Mesenchymal stem cell (in vitro differentiated cells and primary cell): ENCODE results near the gene CXorf65.
A peak's percentile ranks its signal among the peaks of the same experiment; 100 is the strongest.

Experiments used
- DNase-seq: peaks from one replicate; pipeline ENCODE4 v3.0.0-alpha.2; 2013
- H2AFZ ChIP-seq: one replicate; pipeline ENCODE4 v1.6.1; 2013; ENCODE audit warnings: low read depth, mild to moderate bottlenecking, control low read depth, inconsistent platforms, low read length, moderate library complexity
- H2AK5ac ChIP-seq: 2 replicates; pipeline ENCODE4 v1.6.1; 2013; ENCODE audit warnings: low read length, moderate library complexity, mild to moderate bottlenecking, inconsistent platforms; ENCODE audit not compliant: severe bottlenecking
- H2BK120ac ChIP-seq: one replicate; pipeline ENCODE4 v1.6.1; 2013; ENCODE audit warnings: low read depth, mild to moderate bottlenecking, inconsistent platforms, low read length, moderate library complexity
- H2BK12ac ChIP-seq, 2 experiments: one replicate each; pipeline ENCODE4 v1.6.1; 2013; ENCODE audit warnings: inconsistent platforms in 2 of 2, low read length in 2 of 2, mild to moderate bottlenecking in 2 of 2, moderate library complexity in 2 of 2, control low read depth in 1 of 2
- H2BK15ac ChIP-seq: one replicate; pipeline ENCODE4 v1.6.1; 2013; ENCODE audit warnings: mild to moderate bottlenecking, low read depth, inconsistent platforms; ENCODE audit not compliant: poor library complexity, severe bottlenecking
- H2BK5ac ChIP-seq: 2 replicates; pipeline ENCODE4 v1.6.1; 2013; ENCODE audit warnings: low read depth, mild to moderate bottlenecking, low read length, control low read depth, inconsistent platforms; ENCODE audit not compliant: poor library complexity, severe bottlenecking
- H3K14ac ChIP-seq, 2 experiments: one replicate each; pipeline ENCODE4 v1.6.1; 2013; ENCODE audit warnings: inconsistent platforms in 2 of 2, low read length in 2 of 2, control low read depth in 1 of 2, mild to moderate bottlenecking in 1 of 2, moderate library complexity in 1 of 2
- H3K18ac ChIP-seq, 2 experiments: one replicate each; pipeline ENCODE4 v1.6.1; 2013; ENCODE audit warnings: inconsistent platforms in 2 of 2, low read length in 2 of 2, control low read depth in 1 of 2, low read depth in 1 of 2, mild to moderate bottlenecking in 1 of 2
- H3K23ac ChIP-seq, 2 experiments: one replicate each; pipeline ENCODE4 v1.6.1; 2013; ENCODE audit warnings: inconsistent platforms in 2 of 2, low read length in 2 of 2, mild to moderate bottlenecking in 2 of 2, moderate library complexity in 2 of 2, control low read depth in 1 of 2
- H3K27ac ChIP-seq: 2 replicates; pipeline ENCODE4 v1.5.1; 2013; ENCODE audit warnings: mild to moderate bottlenecking, moderate library complexity, low read length, control low read depth, inconsistent platforms; ENCODE audit not compliant: poor library complexity, severe bottlenecking
- H3K27me3 ChIP-seq, 2 experiments: 2 replicates each; pipeline versions ENCODE4 v1.6.1 to v1.7.0; 2013; ENCODE audit warnings: low read length in 2 of 2, mild to moderate bottlenecking in 2 of 2, moderate library complexity in 2 of 2, control low read depth in 1 of 2, inconsistent platforms in 1 of 2; ENCODE audit not compliant: control insufficient read depth in 1 of 2, insufficient read depth in 1 of 2
- H3K36me3 ChIP-seq, 2 experiments: 2 replicates each; pipeline versions ENCODE4 v1.6.1 to v1.7.0; 2013; ENCODE audit warnings: low read length in 2 of 2, control low read depth in 1 of 2, inconsistent platforms in 1 of 2, low read depth in 1 of 2, mild to moderate bottlenecking in 1 of 2; ENCODE audit not compliant: insufficient read depth in 2 of 2, control insufficient read depth in 1 of 2
- H3K4ac ChIP-seq, 2 experiments: one replicate each; pipeline ENCODE4 v1.6.1; 2013; ENCODE audit warnings: inconsistent platforms in 2 of 2, low read length in 2 of 2, mild to moderate bottlenecking in 2 of 2, moderate library complexity in 2 of 2, control low read depth in 1 of 2, low read depth in 1 of 2
- H3K4me1 ChIP-seq: 2 replicates; pipeline ENCODE4 v1.6.1; 2013; ENCODE audit warnings: low read depth, low read length, control low read depth; ENCODE audit not compliant: control insufficient read depth, insufficient read depth
- H3K4me2 ChIP-seq: 2 replicates; pipeline ENCODE4 v1.6.1; 2013; ENCODE audit warnings: low read length, mild to moderate bottlenecking, inconsistent platforms; ENCODE audit not compliant: poor library complexity, severe bottlenecking
- H3K4me3 ChIP-seq, 2 experiments: 2 replicates each; pipeline versions ENCODE4 v1.5.1 to v1.7.0; 2013; ENCODE audit warnings: low read length in 2 of 2, mild to moderate bottlenecking in 2 of 2, control low read depth in 1 of 2, low read depth in 1 of 2; ENCODE audit not compliant: insufficient read depth in 1 of 2
- H3K79me1 ChIP-seq: replicated peaks from 2 replicates; pipeline ENCODE4 v1.6.1; 2013; ENCODE audit warnings: mild to moderate bottlenecking, control low read depth, low read length, inconsistent platforms; ENCODE audit not compliant: poor library complexity, severe bottlenecking
- H3K9ac ChIP-seq: 2 replicates; pipeline ENCODE4 v1.7.0; 2013; ENCODE audit warnings: mild to moderate bottlenecking, low read length, moderate library complexity
- H3K9me3 ChIP-seq: 2 replicates; pipeline ENCODE4 v1.7.0; 2013; ENCODE audit warnings: mild to moderate bottlenecking, low read length; ENCODE audit not compliant: control insufficient read depth
- H4K8ac ChIP-seq: one replicate; pipeline ENCODE4 v1.6.1; 2013; ENCODE audit warnings: inconsistent platforms, mild to moderate bottlenecking, low read length, moderate library complexity
- H4K91ac ChIP-seq: one replicate; pipeline ENCODE4 v1.6.1; 2013; ENCODE audit warnings: mild to moderate bottlenecking, low read length, inconsistent platforms
- WGBS: methylation state at CpG from one replicate; pipeline ENCODE4 v1.1.7; 2013; ENCODE audit warnings: mixed read lengths; 5-methylcytosine and 5-hydroxymethylcytosine counted together

Gene CXorf65

DNA sequence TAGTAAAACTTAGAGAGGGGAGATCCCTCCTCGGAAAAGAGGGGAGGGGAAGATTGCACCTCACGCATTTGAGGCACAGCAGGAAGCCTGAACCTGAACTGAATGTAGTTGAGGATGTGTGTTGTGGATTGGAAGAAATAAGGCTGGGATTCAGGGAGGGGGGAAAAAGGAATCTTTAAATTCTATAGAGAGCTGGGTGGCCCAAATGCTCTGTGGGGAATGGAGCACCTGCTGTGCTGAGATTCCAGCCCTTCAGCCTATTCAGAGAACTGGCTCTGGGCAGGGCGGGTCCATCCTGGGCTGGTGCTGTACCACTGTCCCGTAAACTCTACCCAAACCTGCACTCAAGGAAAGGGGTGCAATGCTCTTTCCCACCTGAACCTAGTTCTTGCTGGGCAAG lies 6.8 kb downstream of the CXorf65 start:
- 49% methylated on average over 4 of the region's 4 CpGs for WGBS
- H3K23ac ChIP-seq: no peak overlapping the region

DNA sequence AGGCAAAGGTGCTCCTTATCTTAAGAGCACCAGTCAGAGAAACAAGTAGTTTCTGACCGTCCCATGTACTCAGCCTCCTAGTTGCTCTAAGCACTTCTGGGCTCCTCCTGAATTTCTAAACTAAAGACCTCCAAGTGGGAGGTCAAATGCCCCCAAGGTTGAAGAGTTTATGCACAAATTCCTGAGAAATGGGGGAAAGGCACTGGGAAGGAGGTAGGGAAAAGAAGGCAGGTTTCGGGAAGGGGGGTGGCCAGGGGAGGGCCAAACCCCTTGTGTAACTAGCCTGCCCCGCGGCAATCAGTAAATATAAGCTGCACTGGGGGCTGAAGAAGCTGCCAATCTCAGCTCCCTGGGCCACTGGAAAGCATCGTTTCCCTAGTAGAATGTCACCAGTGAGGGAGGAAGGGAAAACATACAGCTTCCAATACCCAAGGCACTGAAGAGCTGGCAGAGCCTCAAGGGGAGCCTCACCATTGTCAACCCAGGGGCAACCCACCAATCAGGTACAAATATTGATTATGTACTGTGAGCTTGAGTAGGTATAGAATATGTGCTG lies 7.5 kb downstream of the CXorf65 start:
- Histone ChIP-seq H4K91ac (no peak overlapping the region), H3K9me3 (no peaks in the 10 kb centered on the region), H3K23ac (no peak overlapping the region), H2BK5ac (no peak overlapping the region), H3K4me1 (peaks cover 6% of the 10 kb centered on the region), H3K4ac (no peak overlapping the region), H2BK120ac (no peak overlapping the region), H3K18ac (no peak overlapping the region), H3K27me3 (peaks cover 12 to 48% of the 10 kb centered on the region in 2 experiments), H3K14ac (no peak overlapping the region), H3K4me2 (no peak overlapping the region), H2AFZ (no peak overlapping the region), H3K27ac (no peak overlapping the region), H3K9ac (no peak overlapping the region), H3K36me3 (no peaks in the 10 kb centered on the region), H2BK12ac (no peak overlapping the region), H3K4me3 (no peak overlapping the region), H4K8ac (no peak overlapping the region), H2BK15ac (no peak overlapping the region), H2AK5ac (no peak overlapping the region), H3K79me1 (no peaks in the 10 kb centered on the region)
- 33% methylated on average over 4 of the region's 5 CpGs for WGBS
- DNase-seq: no peak

More for the DNA sequence above, 6.8 kb downstream of the CXorf65 start:
- DNase-seq: no peak
- Histone ChIP-seq H2AK5ac (no peak overlapping the region), H3K18ac (no peak overlapping the region), H3K9ac (no peak overlapping the region), H3K14ac (no peak overlapping the region), H3K4me2 (no peak overlapping the region), H4K91ac (no peak overlapping the region), H2BK12ac (no peak overlapping the region), H3K79me1 (no peaks in the 10 kb centered on the region), H3K4ac (no peak overlapping the region), H3K4me3 (no peak overlapping the region), H3K36me3 (no peaks in the 10 kb centered on the region), H2BK15ac (no peak overlapping the region), H2BK5ac (no peak overlapping the region), H3K27me3 (peaks cover 12 to 53% of the 10 kb centered on the region in 2 experiments), H3K9me3 (no peaks in the 10 kb centered on the region), H3K4me1 (peaks cover 6% of the 10 kb centered on the region), H4K8ac (no peak overlapping the region), H2AFZ (no peak overlapping the region), H3K27ac (no peak overlapping the region), H2BK120ac (no peak overlapping the region)

DNA sequence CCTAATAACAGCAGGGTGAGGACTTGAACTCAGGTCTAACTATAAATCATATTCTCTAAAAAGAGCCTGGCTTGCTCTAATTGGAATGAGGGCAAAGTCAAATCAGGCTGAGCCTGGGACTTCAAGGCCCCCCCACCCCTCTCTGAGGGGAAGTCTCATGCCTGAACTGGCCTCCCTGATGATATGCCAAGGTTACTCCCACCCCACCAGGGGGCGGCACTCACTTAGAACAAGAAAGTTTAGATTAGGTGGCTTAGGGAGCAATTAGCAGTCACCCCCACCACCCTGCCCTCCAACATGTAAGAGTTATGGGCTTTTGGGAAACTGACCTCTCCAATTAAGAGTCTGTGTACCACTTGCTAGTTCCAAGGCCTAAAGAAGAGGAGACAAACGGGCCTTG lies 8.2 kb downstream of the CXorf65 start:
- Histone ChIP-seq H3K4me2 (no peak overlapping the region), H4K91ac (no peak overlapping the region), H3K9me3 (no peaks in the 10 kb centered on the region), H2BK15ac (no peak overlapping the region), H2AFZ (no peak overlapping the region), H4K8ac (no peak overlapping the region), H2BK12ac (no peak overlapping the region), H3K4ac (no peak overlapping the region), H3K79me1 (no peaks in the 10 kb centered on the region), H2AK5ac (no peak overlapping the region), H3K9ac (no peak overlapping the region), H2BK120ac (no peak overlapping the region), H3K27ac (no peak overlapping the region), H3K4me3 (no peak overlapping the region), H3K23ac (no peak overlapping the region), H3K36me3 (no peaks in the 10 kb centered on the region), H2BK5ac (no peak overlapping the region), H3K27me3 (peaks cover 12 to 43% of the 10 kb centered on the region in 2 experiments), H3K4me1 (peaks cover 3% of the 10 kb centered on the region), H3K14ac (no peak overlapping the region), H3K18ac (no peak overlapping the region)
- DNase-seq: peak; percentile 63
- WGBS: 10% methylated on average over 1 of the region's 2 CpGs

DNA sequence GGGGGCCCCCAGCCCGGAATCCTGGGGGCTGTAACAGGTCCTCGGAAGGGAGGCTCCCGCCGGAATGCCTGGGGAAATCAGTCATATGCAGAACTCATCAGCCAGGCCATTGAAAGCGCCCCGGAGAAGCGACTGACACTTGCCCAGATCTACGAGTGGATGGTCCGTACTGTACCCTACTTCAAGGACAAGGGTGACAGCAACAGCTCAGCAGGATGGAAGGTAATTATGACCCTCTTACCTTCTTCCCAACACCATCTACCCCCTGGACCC lies 9.8 kb downstream of the CXorf65 start:
- WGBS: 3% methylated on average over 9 of the region's 9 CpGs
- no peaks in the 10 kb centered on the region for H3K9me3 ChIP-seq
- peak overlapping the region; percentile 95 for H3K4me2 ChIP-seq
- H3K18ac ChIP-seq: no peak overlapping the region
- H4K8ac ChIP-seq: no peak overlapping the region
- H3K4ac ChIP-seq: no peak overlapping the region
- DNase-seq: no peak
- H4K91ac ChIP-seq: no peak overlapping the region
- H2BK5ac ChIP-seq: no peak overlapping the region
- H2BK12ac ChIP-seq: no peak overlapping the region
- no peak overlapping the region for H2AFZ ChIP-seq
- H3K27ac ChIP-seq: no peak overlapping the region
- H3K79me1 ChIP-seq: no peaks in the 10 kb centered on the region
- H3K4me3 ChIP-seq: peak overlapping the region; percentile 59 to 81
- H2BK15ac ChIP-seq: no peak overlapping the region
- no peak overlapping the region for H2AK5ac ChIP-seq
- peak overlapping the region; percentile 60 for H3K9ac ChIP-seq
- peaks cover 12 to 34% of the 10 kb centered on the region in 2 experiments for H3K27me3 ChIP-seq
- H3K23ac ChIP-seq: no peak overlapping the region
- H3K14ac ChIP-seq: no peak overlapping the region
- no peak overlapping the region for H2BK120ac ChIP-seq
- no peaks in the 10 kb centered on the region for H3K36me3 ChIP-seq
- H3K4me1 ChIP-seq: peaks cover 3% of the 10 kb centered on the region
